ENCODE results near the gene TBX4.

Gene TBX4

GRCh38 chr17:61478790-61479492, 26.7 kb downstream of the TBX4 start:
- TF ChIP-seq USF1 (IDR thresholded peaks at IDR 0.05) = no peak
- TF ChIP-seq TEAD4 (IDR thresholded peaks at IDR 0.05) = no peak
- no peak for TF ChIP-seq ZBTB7A (IDR thresholded peaks at IDR 0.05; ENCODE audit: low read depth)
- TF ChIP-seq CREB1 (IDR thresholded peaks at IDR 0.05; ENCODE audit: low read depth) = no peak
- no peak for TF ChIP-seq REST (IDR thresholded peaks at IDR 0.05; ENCODE audit: low read depth)
- no peak for TF ChIP-seq TCF12 (IDR thresholded peaks at IDR 0.05; ENCODE audit: low read depth)
- no peak for TF ChIP-seq NFIC (IDR thresholded peaks at IDR 0.05)
- TF ChIP-seq EP300 (IDR thresholded peaks at IDR 0.05; ENCODE audit: borderline replicate concordance) = no peak
- no peak for TF ChIP-seq EGR1 (IDR thresholded peaks at IDR 0.05)
- TF ChIP-seq CEBPB (IDR thresholded peaks at IDR 0.05) = no peak
- TF ChIP-seq FOXM1 (IDR thresholded peaks at IDR 0.05; ENCODE audit: borderline replicate concordance, low read depth) = no peak
- TF ChIP-seq RAD21 (IDR thresholded peaks at IDR 0.05; ENCODE audit: low read depth) = no peak
- no peak for TF ChIP-seq YY1 (IDR thresholded peaks at IDR 0.05; ENCODE audit: low read depth)
- TF ChIP-seq MAX (IDR thresholded peaks at IDR 0.05) = no peak

- TF ChIP-seq TEAD4 (IDR thresholded peaks at IDR 0.05) = no peak
Observed at GRCh38 chr17:61479493-61480413, 27.5 kb downstream of the TBX4 start.

GRCh38 chr17:61480414-61480807, 28.2 kb downstream of the TBX4 start:
- no peak for TF ChIP-seq CEBPB (IDR thresholded peaks at IDR 0.05)
- no peak for TF ChIP-seq TAF1 (IDR thresholded peaks at IDR 0.05; ENCODE audit: low read depth)
- no peak for TF ChIP-seq EGR1 (IDR thresholded peaks at IDR 0.05)
- TF ChIP-seq USF1 (IDR thresholded peaks at IDR 0.05) = no peak
- no peak for TF ChIP-seq YY1 (IDR thresholded peaks at IDR 0.05; ENCODE audit: low read depth)
- no peak for TF ChIP-seq RAD21 (IDR thresholded peaks at IDR 0.05; ENCODE audit: low read depth)

GRCh38 chr17:61481421-61481820, 29.2 kb downstream of the TBX4 start:
- TF ChIP-seq REST (IDR thresholded peaks at IDR 0.05; ENCODE audit: low read depth) (no peak), NFIC (IDR thresholded peaks at IDR 0.05) (no peak), FOXM1 (IDR thresholded peaks at IDR 0.05; ENCODE audit: borderline replicate concordance, low read depth) (no peak), ZBTB7A (IDR thresholded peaks at IDR 0.05; ENCODE audit: low read depth) (no peak), CEBPB (IDR thresholded peaks at IDR 0.05) (no peak), MAX (IDR thresholded peaks at IDR 0.05) (no peak), RAD21 (IDR thresholded peaks at IDR 0.05; ENCODE audit: low read depth) (no peak)

GRCh38 chr17:61482467-61482866, 30.2 kb downstream of the TBX4 start:
- TF ChIP-seq TEAD4 (IDR thresholded peaks at IDR 0.05) (no peak), ZBTB7A (IDR thresholded peaks at IDR 0.05; ENCODE audit: low read depth) (no peak), RAD21 (IDR thresholded peaks at IDR 0.05; ENCODE audit: low read depth) (no peak), YY1 (IDR thresholded peaks at IDR 0.05; ENCODE audit: low read depth) (no peak), USF1 (IDR thresholded peaks at IDR 0.05) (no peak)

- TF ChIP-seq REST (IDR thresholded peaks at IDR 0.05; ENCODE audit: low read depth) (no peak), TAF1 (IDR thresholded peaks at IDR 0.05; ENCODE audit: low read depth) (no peak), TCF12 (IDR thresholded peaks at IDR 0.05; ENCODE audit: low read depth) (no peak), EP300 (IDR thresholded peaks at IDR 0.05; ENCODE audit: borderline replicate concordance) (no peak), FOXM1 (IDR thresholded peaks at IDR 0.05; ENCODE audit: borderline replicate concordance, low read depth) (no peak), ZBTB7A (IDR thresholded peaks at IDR 0.05; ENCODE audit: low read depth) (no peak), TEAD4 (IDR thresholded peaks at IDR 0.05) (no peak), NFIC (IDR thresholded peaks at IDR 0.05) (no peak), EGR1 (IDR thresholded peaks at IDR 0.05) (no peak), CEBPB (IDR thresholded peaks at IDR 0.05) (no peak)
Observed at GRCh38 chr17:61483778-61484116, 31.5 kb downstream of the TBX4 start.

Measured in Ishikawa (cell line).